ENCODE measurements around the gene ACBD6. TPM values are rescaled to one million over a fixed set of nuclear protein-coding genes. Genes with fewer than 3 reads are reported as not detected.
A peak's percentile ranks its signal among the peaks of the same experiment; 100 is the strongest.

The ACBD6 gene
- total RNA-seq, 1 donor from 2014 or later: 80.5 TPM

DNA sequence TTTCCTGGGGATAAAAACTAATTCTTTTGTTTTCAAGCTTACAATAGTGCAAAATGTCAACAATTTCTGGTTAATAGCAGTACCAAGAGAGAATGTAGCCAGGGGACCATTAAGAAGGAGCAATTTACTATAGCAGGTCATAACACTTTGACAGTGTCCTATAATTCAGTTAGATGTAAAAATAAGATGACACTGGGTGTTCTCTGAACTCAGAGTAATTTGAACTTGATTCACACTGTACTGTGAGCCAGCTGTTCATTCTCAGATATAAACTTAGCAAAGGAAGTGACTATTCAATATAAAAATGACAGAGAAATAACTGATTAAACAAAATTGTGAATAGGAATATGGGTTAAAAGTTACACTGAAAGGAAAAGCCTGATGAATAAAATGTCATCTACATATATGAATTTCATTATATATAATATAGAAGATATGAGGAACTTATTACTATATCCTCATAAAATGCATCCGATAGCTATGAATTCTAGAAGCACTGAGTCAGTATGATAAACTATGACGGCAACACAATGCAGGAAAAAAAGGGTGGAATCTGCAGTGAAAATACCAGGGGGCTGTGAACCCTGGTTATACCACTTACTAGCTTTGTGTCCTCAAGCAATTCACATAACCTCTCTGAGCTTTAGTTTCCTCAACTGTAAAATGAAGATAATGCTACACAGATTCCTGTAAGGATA, 135.9 kb downstream of the ACBD6 start:
- Mint-ChIP-seq H3K27me3 (ENCODE audit: low read depth) (no peaks in the 10 kb centered on the region), H3K9me3 (peaks cover 8% of the 10 kb centered on the region), H3K4me3 (no peak overlapping the region), H3K27ac (no peak overlapping the region), H3K4me1 (peaks cover 4% of the 10 kb centered on the region), H3K36me3 (peaks cover 4% of the 10 kb centered on the region)
- TF ChIP-seq, protein P1, sequence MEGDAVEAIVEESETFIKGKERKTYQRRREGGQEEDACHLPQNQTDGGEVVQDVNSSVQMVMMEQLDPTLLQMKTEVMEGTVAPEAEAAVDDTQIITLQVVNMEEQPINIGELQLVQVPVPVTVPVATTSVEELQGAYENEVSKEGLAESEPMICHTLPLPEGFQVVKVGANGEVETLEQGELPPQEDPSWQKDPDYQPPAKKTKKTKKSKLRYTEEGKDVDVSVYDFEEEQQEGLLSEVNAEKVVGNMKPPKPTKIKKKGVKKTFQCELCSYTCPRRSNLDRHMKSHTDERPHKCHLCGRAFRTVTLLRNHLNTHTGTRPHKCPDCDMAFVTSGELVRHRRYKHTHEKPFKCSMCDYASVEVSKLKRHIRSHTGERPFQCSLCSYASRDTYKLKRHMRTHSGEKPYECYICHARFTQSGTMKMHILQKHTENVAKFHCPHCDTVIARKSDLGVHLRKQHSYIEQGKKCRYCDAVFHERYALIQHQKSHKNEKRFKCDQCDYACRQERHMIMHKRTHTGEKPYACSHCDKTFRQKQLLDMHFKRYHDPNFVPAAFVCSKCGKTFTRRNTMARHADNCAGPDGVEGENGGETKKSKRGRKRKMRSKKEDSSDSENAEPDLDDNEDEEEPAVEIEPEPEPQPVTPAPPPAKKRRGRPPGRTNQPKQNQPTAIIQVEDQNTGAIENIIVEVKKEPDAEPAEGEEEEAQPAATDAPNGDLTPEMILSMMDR (IDR thresholded peaks at IDR 0.05; ENCODE audit: unreplicated experiment): no peak
- DNase-seq (ENCODE audit: low spot score in 2 of 2, unreplicated experiment in 2 of 2): no peak

DNA sequence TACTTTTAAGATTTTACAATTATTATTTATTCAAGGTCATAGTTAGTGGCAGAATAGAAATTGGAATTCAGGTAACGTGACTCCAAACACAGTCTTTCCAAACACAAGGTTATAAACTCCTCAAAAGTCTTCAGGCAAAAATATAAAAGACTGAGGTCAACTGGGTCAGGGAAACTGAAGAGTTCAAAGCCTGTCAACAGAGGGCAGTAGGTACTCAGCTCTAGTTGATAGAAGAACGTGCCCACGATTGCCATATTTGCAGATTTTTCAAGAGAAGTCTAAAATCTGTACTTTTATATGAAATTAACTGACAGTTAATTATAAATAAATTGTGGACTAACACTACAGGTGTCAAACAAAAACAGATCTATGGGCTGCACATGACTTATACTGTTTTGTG, 137.3 kb downstream of the ACBD6 start:
- Mint-ChIP-seq H3K27me3 (ENCODE audit: low read depth) (no peaks in the 10 kb centered on the region), H3K4me3 (no peak overlapping the region), H3K9me3 (peaks cover 8% of the 10 kb centered on the region), H3K4me1 (peaks cover 6% of the 10 kb centered on the region), H3K27ac (no peak overlapping the region), H3K36me3 (peaks cover 4% of the 10 kb centered on the region)
- no peak for DNase-seq (ENCODE audit: low spot score in 2 of 2, unreplicated experiment in 2 of 2)
- TF ChIP-seq, protein P1 (IDR thresholded peaks at IDR 0.05; ENCODE audit: unreplicated experiment): no peak

DNA sequence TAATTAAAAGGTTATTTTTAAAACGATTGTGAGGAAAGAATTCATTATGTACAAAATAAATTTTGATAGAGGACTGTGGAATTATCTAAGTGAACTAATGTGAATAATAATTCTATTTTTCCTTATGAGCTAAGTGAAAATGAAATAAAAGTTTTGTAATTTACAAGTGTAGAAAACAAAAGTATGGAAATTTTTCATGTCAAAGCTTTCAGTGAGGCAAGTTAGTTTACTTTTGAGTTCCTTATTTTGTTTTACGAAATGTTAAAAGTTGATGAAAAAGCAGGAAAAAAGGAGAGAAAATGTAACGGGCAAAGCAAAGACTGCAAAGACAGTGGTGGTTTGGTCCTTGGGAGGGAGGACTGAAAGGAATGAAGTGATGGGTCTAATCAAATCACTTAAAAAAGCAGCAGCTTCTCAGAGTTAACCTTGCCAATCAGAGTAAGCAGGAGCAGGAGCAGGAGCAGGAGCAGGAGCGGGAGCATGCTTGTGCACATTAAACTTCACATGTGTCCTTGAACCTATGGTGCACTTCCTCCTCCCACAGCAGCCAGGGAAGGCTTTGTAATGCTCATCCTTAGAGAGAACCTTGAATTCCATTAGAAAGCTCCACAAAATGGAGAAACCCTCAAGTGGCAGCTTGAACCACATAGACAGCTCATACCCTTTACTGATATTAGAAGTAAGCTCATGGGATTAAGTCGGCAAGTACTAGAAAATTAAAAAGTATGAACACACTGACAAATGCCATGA, 139.0 kb downstream of the ACBD6 start:
- Mint-ChIP-seq H3K27ac (no peak overlapping the region), H3K4me1 (peaks cover 16% of the 10 kb centered on the region), H3K27me3 (ENCODE audit: low read depth) (no peaks in the 10 kb centered on the region), H3K4me3 (no peak overlapping the region), H3K9me3 (peaks cover 8% of the 10 kb centered on the region), H3K36me3 (peaks cover 4% of the 10 kb centered on the region)
- TF ChIP-seq, protein P1 (IDR thresholded peaks at IDR 0.05; ENCODE audit: unreplicated experiment): no peak
- DNase-seq (ENCODE audit: low spot score in 2 of 2, unreplicated experiment in 2 of 2): no peak

DNA sequence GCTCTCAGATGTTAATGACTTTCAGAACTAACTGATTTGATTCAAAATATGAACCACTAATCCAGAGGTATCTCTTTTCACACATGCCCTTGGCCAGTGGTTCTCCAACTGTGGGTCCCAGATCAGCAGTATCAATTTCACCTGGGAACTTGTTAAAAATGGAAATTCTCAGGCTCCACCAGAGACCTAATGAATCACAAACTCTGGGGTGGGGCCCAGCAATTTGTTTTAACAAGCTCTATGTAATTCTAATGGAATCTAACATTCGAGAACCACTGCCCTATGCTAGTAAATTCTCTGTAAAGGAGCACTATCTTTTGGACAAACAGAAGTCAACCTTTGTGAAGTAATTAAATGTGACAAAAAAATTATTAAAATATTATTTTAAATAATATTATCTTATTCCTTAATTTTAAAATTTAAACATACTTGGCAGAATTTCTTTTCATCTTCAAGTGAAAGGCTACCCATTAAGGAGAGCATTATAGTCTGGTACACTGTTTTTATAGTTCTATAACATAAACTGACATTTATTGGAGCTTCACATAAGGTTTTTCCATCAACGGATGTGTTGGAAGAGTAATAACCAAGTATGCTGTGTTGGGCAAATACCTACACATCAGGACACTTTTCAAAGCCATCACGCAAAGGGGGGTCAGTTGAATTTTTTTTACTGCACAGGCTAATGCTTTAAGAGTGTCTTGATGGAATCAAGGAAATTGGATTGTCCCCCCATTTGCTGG, 141.9 kb downstream of the ACBD6 start:
- TF ChIP-seq, protein P1 (IDR thresholded peaks at IDR 0.05; ENCODE audit: unreplicated experiment): no peak
- Mint-ChIP-seq H3K27ac (no peak overlapping the region), H3K9me3 (no peaks in the 10 kb centered on the region), H3K4me1 (peaks cover 13% of the 10 kb centered on the region), H3K27me3 (ENCODE audit: low read depth) (no peaks in the 10 kb centered on the region), H3K36me3 (no peaks in the 10 kb centered on the region), H3K4me3 (no peak overlapping the region)
- DNase-seq (ENCODE audit: low spot score in 2 of 2, unreplicated experiment in 2 of 2): no peak

DNA sequence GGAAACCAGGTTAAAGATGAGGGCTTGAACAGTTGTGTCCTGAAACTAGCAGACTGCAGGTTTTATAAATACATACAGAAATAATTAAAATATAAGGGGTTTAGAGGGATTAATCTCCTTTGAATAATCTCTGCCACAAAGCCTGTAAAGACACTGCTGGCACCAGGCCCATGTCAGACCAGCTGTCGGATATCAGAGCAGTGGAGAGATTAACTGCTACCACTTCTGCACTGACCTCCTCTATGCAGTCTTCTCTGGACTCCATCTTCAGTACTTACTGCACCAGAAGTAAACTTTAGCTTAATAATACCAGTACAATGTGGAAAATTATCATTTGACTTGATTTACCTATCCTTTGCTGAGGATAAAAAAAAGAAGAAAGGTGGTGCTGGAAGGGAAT, 143.7 kb downstream of the ACBD6 start:
- Mint-ChIP-seq H3K4me3 (no peak overlapping the region), H3K27ac (peak overlapping the region; percentile 67), H3K9me3 (no peaks in the 10 kb centered on the region), H3K4me1 (peaks cover 20% of the 10 kb centered on the region), H3K36me3 (no peaks in the 10 kb centered on the region), H3K27me3 (ENCODE audit: low read depth) (no peaks in the 10 kb centered on the region)
- TF ChIP-seq, protein P1 (IDR thresholded peaks at IDR 0.05; ENCODE audit: unreplicated experiment): no peak
- no peak for DNase-seq (ENCODE audit: low spot score in 2 of 2, unreplicated experiment in 2 of 2)
